HTERT RPE-1 (cell line): ENCODE results near the gene EXOSC2.

Source experiments
- in situ Hi-C: fragments of 300-500 bp; cut with MboI; formaldehyde crosslinking; loops from 4 replicates; pipeline ENCODE4 v1.14.3; 2020; ENCODE audit warnings: low sequenced_read_pairs

Gene EXOSC2

DNA sequence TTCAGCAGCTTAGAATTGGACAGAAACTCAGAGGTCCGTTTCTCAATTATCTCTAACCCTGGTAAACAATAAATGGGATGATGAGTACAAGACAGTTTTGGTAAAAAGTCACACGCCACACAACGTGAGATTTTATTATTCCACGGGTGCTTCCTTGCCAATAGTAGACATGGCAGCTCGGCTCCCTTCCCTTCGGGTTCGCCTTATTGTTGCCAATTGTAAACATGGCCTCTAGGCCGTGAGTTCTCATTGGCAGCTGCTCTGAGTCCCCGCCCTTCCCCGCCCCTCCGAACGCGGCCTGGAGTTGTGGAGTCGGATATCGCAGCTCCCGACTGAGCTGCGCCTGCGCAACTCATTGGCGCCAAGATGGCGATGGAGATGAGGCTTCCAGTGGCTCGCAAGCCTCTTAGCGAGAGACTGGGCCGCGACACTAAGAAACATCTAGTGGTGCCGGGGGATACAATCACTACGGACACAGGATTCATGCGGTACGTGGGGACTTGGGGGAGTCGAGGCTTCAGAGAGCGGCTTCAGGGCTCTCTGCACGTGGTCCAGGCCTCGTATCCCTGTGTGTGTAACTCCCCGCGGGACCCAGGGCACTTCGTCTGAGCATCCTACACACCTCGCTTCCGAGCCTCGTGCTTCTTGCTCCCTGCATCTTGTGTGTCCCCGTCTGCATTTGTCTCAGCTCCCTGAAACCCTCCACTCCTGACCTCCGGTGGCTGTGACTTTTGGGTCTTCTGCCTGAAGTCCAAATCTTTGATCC is at the start of gene EXOSC2:
EXOSC2 (plus strand) TSS at position 355 of the 766 bp plus-strand sequence; CDS start at position 367, 12 bp downstream.
- in situ Hi-C loops: no loop called here

DNA sequence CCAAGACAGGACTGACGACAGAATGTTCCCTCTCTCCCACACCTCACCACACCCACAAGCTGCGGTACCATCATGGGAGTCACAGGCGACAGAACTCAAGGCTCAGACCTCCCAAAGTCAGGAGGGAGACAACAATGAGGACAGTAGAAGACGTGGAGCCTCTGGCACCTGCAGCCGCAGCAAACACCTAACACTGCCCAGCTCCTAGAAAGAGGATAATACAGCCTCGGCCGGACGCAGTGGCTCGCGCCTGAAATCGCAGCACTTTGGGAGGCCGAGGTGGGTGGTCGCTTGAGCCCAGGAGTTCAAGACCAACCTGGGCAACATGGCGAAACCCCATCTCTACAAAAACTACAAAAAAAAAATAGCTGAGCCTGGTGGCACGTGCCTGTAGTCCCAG is 42.4 kb upstream of the EXOSC2 start:
- in situ Hi-C loops: no loop called here

GRCh38 chr9:130651752-130652151 is 41.8 kb upstream of the EXOSC2 start:
- in situ Hi-C loops: no loop called here

GRCh38 chr9:130654879-130655278 is 38.7 kb upstream of the EXOSC2 start:
- in situ Hi-C loops: no loop called here

DNA sequence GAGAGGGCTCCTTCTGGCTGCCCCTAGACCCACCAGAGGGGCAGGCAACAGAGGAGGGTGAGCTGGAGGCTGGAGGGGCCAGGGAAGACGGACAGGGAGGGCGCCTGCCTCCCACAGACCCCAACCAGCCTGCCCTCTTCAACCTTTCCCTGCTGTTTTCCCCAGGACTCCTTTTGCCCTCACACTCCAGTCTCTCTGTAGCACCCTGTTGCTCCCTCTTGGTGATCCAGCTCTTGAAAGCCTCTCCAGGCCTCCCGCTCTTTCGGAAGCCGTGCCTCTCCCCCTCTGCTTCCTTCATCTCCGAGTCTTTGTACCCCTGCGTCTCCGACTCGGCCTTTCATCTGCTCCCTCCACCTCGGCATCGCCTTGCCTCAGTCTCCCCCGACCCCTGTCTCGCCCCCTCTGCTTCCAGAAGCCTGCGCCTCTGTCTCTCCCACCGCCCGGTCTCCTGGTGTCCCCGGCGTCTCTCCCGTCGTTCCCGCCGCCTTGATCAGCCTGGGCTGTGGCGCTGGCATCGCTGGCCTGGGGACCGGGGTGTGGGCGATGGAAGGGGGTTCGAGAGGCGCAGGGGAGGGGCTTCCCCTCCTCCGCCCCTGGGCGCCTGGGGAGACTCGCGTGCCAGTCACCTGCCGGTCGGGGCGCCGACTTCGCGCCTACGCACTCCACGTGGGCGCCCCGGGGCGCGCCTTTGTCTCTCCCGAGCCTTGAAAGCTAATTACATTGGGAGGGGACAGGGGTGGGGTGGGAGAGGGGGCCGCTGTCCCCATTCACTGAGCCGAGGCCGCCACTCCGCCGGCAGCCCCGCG is 34.5 kb upstream of the EXOSC2 start:
- in situ Hi-C loops: no loop called here

DNA sequence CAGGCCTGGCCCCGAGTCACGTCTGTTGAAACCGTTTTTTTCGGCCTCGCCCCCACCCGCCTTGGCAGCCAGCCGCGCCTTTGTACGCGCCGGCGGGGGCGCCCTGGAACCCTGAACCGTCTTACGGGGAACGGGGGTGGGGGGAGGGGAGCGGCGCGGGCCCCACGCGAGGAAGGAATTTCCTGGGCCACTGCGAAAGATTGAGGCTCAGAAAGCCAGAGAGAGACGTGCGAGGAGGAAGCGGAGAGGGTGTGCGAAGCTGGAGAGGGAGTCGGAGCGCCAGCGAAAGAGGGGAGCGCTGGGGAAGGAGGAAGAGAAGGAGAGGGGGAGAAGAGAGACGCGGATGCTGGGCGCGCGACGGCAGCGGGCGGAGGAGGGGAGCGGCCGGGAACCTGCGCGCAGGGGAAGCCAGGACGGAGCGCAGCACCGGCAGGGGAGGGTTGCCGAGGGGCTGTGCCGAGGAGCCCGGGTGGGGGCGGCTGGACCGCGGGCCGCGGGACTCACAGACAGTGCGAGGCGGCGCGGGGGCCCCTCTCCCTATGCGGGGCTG is 33.8 kb upstream of the EXOSC2 start:
- in situ Hi-C loops: no loop called here

GRCh38 chr9:130660326-130660682 is 33.3 kb upstream of the EXOSC2 start:
- in situ Hi-C loops: no loop called here

DNA sequence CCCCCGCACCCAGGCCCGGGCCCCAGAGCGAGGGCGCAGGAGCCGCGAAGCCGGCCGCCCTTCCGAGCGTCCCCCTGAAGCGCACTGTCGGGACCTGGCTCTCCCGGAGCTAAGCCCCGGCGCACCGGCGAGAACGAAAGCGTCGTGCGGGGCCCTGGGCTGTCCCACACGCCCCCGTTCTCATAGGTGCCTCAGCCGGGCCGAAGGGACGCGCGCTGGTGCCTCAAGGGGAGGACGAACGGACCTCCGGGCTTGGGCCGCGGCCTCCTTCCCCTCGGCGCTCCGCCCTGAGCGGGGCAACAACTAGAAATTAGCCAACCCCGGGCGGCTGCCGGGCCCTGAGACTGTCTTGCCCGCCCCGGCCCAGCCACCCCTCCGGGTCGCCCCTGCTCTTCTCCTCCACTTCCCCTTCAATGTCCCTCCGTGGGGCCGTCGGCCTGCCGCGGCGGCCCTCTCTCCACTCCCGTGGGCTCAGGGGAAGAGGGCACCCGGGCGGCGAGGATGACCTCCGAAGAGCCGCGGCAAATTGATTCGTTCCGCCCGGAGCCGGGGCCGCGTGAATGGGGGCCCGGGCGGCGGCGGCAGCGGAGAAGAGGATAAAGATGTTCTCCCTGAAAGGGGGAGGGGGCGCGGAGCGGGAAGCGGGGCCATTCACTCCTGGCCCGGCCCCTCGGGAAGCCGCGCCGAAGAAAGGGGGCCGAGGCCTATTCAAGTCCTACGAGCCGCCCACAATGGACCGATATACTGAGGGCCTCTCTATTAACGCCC is 32.7 kb upstream of the EXOSC2 start:
- in situ Hi-C loops: no loop called here

DNA sequence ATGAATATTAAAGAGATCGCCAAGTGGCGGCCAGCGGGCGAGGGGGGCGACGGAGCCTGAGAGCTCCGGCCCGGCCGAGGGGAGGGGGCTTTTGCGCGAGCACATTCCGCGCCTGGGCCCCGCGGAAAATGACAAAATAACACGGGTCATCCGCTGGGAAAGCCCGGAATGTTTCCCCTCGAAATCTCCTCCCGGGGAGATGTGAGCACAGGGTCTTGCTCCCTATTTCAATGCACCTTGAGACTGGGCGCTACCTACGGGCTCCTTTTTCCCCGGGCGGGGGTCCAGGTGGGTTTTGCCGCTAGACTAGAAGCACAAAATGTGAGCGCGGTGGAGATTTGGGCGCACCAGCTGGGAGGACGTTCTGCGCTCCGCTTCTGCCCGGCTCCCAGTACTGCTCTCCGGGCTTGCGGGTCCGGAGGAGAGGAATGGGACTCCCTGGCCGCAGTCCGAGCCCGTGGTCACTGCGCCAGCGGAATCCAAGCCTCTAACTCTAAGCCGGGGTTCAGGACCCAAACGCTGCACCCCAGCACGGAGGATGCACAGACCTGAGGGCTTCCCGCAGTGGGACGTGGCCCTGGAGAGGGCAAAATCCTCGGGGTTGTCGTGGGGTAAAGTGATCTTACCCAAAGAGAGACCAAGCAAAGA is 32.0 kb upstream of the EXOSC2 start:
- in situ Hi-C loops: no loop called here

DNA sequence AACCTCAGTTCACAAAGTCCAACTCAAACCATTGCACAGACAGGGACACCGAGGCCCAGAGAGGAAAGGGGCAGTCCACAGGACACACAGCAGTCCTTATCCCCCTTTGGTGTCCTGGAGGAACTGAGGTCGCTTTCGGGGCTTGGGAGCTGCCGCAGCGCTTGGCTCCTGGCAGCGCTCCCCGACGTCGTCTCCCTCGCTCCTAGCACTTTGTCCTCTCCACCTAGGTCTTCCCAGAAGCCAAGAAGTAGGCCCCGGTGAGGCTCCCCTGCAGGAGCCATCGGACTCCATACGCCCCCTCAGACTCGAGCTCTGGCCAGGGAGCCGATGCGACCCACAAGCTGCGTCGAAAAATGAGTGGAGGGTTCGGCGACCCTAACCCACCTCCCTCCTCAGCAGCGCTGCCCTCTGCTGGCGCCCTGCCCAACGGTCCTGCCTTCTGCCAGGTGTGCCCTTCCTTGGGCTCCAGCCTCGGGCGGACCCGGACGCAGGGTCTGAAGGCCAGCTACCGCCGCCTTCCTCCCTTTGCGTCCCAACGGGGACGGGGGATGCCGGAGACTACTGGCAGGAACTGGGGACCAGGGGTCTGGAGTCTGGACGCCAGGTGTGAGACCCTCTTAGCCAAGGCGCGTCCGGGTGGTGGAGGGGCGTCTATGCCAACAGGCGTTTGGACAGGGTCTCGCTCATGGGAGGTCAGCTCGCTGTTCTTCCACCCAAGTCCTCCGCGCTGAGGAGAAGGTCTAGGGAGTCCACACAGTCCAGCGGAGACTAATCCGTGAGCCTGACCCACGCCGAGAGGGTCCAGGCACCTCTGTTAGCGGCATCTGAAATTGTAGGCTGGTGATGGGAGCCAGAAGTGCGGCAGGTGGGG is 31.2 kb upstream of the EXOSC2 start:
- in situ Hi-C loops: no loop called here

DNA sequence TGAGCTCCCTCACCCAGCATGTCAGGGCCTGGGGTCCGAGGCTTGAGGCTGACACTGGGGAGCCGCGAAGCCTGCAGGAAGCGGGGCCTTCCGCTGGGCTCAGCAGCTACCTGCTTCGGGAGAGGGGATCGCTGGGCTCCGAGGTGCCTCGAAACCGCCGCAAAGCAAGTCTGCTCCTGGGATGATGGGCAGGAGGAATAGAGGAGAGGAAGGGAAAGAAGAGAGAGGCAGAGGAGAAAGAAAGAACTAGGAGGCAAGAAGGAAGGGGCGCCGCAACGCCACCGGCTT is 30.7 kb upstream of the EXOSC2 start:
- in situ Hi-C loops: no loop called here

- in situ Hi-C loops: no loop called here
Observed at GRCh38 chr9:130663258-130663976, 30.2 kb upstream of the EXOSC2 start.

GRCh38 chr9:130663977-130664250 is 29.7 kb upstream of the EXOSC2 start:
- in situ Hi-C loops: no loop called here

GRCh38 chr9:130664251-130665028 is 29.1 kb upstream of the EXOSC2 start, which contains the start of gene PRDM12:
Gene PRDM12 (plus strand): TSS chr9:130664594. CDS start chr9:130664654, 60 bp downstream.
- in situ Hi-C loops: no loop called here

DNA sequence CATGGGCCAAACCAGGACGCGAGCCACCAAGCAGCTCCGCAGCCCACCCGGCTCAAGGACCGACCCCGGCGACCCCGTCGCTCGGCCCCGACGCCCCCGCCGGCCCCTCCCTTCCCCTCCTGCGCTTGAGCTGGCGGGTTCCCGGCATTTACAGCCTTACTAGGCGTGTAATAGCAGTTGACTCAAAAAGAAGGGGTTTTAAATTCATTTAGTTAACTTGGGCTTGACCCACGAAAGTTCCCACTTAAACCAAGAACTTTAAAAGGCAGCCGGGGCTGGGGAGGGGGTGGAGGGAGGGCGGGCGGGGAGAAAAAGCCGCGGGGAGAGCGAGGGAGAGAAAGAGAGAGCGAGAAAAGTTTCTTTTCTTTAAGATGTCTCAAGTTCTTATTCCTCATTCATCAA is 28.6 kb upstream of the EXOSC2 start:
- in situ Hi-C loops: no loop called here

- in situ Hi-C loops: no loop called here
Observed at GRCh38 chr9:130665431-130666392, 27.9 kb upstream of the EXOSC2 start.

DNA sequence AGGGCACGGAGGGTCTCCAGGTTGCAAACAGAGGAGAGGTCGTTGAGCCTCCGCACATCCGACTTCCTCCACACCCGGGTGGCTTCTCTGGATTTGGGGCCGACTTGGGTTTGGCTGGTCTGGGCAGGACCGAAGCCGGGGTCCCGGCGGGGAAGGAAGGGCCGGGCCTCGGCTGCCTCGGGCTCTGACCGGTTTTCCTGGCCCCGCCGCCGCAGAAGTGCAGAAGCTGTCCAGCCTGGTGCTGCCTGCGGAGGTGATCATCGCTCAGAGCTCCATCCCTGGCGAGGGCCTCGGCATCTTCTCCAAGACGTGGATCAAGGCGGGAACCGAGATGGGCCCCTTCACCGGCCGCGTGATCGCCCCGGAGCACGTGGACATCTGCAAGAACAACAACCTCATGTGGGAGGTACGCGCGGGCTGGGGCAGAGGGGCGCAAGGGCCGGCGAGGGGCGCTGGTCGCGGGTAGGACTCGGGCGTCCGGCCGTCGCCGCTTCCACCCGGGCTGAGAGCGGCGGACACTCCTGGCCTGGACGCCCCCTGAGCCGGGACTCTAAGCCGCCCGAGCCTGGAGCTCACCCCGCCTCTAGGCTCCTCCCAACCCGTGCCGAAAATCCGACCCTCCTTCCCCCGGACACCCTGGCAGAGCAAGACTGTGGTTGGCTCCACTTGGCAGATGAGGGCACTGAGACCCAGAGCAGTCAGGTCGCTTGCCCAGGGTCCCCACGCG is 27.0 kb upstream of the EXOSC2 start:
- in situ Hi-C loops: no loop called here
